ENCODE measurements around the gene DRGX.
A peak's percentile ranks its signal among the peaks of the same experiment; 100 is the strongest.

GRCh38 chr10:49398000-49398861 is 2.3 kb upstream of the DRGX start:
- TF ChIP-seq CTCF (conservative IDR thresholded peaks at IDR 0.05; ENCODE audit: low read depth, low read length) (no peak), EZH2 (IDR thresholded peaks at IDR 0.05; ENCODE audit: borderline replicate concordance, low read depth, low read length, poor library complexity, severe bottlenecking) (peak; percentile 91)

Data from A673 (cell line).